IPS-NIHi7 (cell line): ENCODE results near the gene EP400.
"Not testable (repeated sequence)": the region's sequence is repeated elsewhere in the genome, so short reads cannot be mapped to it uniquely, and the experiment has no call there.

Experiments used
- DNase-seq: peaks from one replicate; pipeline ENCODE4 v3.0.0; 2012; ENCODE audit warnings: mixed read lengths; ENCODE audit errors: extremely low spot score

The EP400 gene

DNA sequence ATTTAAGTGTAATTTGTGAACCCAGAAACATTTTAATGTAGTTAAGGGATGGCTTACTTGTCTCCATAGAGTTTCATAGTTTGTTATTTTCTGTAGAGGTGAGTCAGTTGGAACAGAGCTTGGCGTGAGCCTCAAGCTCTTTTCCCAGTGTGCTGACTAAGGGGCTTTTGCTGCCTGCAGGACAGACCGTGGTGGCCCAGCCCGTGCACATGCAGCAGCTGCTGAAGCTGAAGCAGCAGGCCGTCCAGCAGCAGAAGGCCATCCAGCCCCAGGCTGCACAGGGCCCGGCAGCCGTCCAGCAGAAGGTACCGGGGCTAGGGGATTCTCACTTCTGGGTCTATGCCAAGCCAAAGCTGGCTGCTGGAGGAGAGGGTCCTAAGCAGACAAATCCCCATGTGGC is 117.4 kb downstream of the EP400 start:
- DNase-seq = no peak

DNA sequence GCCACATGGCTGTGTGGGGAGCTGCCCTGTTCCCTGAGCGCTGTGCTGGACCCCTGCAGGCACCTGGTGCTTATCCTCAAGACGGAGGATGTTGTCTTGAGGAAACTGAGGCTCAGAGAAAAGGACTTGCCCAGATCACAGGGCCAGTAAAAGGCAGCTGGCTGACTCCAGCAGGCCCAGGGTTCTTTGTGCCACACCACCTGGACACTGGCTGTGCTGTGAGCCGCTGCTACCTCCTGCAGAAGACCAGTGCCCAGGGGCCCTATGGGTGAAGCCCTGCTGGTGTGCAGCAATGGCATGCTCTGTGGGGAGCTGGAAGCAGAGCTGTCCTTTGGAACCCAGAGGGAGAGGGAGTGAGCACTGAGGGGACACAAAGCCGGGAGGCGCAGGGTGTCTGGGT is 118.5 kb downstream of the EP400 start:
- no peak for DNase-seq

DNA sequence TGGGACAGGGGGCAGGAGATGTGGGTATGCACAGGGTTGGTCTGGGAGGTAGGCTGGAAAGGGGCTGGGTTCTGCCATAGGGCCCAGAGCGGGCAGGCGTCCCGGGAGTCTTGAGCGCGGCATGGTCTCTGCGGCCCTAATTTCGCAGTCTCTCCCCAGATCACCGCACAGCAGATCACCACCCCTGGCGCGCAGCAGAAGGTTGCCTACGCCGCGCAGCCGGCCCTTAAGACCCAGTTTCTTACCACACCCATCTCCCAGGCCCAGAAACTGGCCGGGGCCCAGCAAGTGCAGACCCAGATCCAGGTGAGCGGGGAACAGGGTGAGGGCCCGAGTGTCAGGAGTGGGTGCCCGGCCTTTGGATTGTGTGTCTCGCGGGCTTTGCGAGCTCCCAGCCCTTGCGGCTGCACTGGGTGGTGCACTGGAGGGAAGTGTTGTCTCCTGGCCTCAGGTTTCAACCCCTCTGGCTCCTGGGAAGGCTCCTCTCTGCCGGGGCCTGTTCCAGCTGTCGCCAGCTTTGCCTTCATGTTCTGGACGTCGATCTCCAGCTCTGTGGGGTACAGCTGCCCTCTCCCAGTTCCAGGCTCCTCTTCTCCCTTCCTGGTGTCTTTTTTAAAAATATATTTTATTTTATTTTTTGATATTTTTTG is 119.7 kb downstream of the EP400 start:
- DNase-seq = no peak

DNA sequence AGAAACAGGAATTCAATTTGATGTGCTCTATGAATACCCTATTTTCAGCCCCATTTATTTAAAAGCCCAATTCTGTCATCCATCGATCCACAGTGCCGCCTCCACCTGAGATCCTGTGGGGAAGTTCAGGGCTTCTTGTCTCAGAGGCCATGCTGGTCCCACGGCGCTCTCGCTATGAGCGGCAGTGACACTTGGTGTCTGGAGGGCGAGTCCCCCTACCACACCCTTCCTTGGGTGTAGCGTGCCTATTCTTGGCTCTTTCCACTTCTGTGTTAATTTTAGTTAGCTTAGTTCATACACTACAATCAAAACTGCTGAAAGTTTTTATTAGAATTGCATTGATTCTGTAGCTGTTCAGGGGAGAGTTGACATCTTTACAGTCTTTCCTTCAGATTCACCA is 120.6 kb downstream of the EP400 start:
- DNase-seq = no peak

DNA sequence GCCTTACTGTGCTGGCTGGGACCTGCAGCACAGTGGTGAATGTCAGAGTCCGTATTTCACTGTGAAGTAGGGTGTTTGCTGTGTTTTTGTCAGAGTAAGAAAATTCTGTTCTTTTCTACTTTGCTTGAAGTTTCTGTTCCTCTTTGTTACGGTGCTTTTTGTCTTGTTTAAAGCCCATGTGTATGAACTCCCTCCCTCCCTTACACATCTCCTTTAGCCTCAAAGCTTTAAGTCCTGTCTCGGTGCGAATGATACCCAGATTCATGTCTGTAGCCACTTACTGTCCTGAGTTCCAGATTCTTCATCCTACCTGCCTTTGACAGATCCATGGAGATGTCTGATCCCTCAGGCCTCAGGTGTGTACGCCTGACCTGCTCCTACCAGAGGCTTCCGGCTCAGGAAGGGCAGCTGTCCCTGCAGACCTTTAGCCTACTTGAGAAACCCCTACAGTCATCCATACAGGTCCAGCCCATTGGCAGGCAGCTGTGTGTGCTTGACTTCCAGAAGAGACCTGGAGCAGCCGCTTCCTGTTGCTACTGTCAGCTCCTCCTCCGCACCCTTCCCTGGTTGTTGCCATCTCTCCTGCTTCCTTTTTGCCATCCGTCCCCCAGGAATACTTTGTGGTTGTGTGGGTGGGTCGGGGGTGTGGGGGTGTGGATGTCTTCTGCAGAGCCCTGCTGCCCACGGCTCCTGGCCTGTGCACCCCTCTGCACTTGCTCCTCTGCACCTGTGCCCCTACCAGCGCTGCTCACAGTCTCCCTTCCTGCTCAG is 121.5 kb downstream of the EP400 start:
- DNase-seq = no peak

DNA sequence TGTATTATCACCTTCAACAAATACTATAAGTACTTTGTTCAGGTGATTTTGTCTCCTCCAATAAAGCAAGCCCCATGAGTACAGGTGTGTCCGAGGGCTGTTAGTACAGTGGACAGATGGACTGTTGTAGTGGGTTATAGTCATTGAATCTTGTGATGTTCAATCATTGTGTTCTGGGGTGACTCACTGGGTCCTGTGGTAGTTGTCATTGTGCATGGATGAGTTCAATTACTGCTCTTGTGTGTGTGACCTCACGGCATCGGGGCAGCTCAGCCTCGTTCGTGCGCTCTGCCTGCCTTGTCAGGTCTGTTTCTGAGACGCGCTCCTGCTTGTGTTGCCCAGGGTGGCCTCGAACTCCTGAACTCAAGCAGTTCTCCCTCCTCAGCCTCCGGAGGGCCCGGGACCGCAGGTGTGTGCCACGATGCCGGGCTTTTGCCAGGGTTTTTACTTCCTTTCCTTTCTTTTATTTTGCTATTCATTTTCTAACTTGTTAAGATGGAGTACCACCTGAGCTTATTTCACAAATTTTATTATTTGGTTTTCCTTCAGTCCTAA is 122.2 kb downstream of the EP400 start:
- DNase-seq = no peak

DNA sequence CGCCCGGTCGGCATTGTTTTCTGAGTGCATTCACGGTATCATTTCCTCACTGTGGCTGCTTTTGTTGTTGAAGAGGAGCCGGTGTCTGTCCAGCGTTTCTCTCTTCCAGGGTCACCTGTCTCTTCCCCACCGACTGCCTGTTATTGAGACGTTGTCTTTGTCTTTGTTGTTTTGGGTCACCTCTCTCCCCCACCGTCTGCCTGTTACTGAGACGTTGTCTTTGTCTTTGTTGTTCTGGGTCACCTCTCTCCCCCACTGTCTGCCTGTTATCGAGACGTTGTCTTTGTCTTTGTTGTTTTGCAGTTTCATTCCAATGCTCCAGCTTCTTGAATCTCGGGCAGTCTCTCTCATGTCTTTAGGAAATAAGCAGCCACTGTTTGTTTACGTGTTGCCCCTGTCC is 124.5 kb downstream of the EP400 start:
- DNase-seq = no peak

DNA sequence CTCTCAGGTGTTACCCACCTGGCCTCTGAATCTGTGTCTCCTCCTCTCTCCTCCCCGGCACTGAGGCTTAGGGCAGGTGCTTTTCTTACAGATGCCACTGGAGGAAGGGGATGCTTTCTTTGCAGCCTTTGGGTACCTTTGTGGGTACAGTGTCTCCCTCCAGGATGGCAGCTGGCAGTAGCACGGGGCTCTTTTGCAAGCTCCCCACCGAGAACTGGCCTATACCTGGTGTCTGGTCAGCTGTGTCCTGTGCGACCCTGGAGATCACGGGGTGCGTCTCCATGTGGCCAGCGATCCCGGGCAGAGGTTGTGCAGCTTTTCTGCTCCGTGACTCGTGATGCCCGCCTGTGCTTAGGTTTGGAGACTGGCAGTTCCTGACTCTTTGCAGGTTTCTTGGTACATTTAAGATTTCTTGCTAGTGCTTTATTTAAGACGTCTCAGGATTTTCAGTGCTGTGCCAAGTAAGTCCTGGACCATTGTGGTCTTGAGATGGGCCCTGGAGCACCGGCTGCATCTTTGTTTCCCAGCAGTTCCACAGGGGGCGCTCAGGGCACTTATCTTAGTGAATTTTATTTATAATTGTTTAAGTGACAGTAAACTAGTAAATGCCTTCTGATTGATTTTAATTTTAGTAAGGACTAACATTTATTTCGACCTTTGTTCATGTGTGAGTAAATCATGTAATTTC is 125.4 kb downstream of the EP400 start:
- peak; percentile 49 for DNase-seq

DNA sequence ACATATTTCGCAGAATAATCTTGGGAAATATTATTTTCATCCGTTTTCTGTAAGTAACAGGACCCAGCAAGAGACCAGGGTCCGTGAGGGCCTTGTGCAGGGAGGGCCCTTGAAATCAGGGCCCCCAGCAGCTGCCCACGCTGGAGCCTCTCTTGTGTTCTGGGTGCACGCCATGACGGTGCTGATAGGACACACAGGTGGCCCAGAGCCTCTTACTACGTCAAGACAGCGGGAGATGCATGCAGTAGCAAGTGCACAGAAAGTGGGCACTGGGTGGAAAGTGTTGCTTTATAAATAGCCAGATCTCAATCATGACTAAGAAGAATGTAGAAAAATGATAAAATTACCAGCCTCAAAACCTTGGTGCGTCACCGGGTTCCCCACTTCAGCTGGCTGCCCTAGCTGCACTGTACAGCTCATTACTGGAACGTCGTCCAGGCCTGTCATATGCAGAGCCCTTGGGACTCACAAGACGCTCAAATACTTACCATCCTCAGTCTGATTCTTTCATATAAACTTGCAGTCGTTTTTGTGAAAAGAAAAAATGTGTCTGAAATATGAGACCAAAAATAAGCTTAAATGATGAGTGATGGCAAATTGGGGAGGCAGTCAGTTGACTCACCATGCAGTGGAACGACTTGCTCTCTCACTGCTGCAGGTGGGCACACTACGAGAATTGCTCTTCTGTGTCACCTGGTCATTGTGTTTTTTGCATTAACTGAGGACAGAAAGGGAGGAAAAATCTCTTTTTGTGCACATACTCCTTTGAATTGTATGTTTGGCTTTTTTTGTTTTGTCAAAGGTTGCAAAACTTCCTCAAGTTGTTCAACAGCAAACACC is 126.2 kb downstream of the EP400 start:
- DNase-seq = no peak

DNA sequence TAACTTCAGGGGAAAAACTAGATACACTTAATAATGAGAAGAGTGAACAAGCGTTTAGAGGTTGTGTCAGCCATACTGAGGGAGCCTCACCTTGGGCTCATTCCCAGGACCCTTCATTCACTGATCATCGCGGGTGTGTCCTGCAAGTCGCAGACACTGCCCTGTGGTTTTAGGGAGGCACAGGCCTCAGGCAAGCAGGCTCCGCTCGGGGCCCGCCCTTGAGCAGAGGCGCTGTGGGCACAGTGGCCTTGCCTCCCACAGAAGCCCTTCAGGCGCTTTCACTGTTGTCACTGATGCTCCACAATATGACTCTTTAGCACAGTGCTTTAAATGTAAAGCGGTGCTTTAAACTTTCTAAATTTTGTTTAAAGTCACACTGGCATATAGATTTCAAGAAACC is 127.0 kb downstream of the EP400 start:
- no peak for DNase-seq

DNA sequence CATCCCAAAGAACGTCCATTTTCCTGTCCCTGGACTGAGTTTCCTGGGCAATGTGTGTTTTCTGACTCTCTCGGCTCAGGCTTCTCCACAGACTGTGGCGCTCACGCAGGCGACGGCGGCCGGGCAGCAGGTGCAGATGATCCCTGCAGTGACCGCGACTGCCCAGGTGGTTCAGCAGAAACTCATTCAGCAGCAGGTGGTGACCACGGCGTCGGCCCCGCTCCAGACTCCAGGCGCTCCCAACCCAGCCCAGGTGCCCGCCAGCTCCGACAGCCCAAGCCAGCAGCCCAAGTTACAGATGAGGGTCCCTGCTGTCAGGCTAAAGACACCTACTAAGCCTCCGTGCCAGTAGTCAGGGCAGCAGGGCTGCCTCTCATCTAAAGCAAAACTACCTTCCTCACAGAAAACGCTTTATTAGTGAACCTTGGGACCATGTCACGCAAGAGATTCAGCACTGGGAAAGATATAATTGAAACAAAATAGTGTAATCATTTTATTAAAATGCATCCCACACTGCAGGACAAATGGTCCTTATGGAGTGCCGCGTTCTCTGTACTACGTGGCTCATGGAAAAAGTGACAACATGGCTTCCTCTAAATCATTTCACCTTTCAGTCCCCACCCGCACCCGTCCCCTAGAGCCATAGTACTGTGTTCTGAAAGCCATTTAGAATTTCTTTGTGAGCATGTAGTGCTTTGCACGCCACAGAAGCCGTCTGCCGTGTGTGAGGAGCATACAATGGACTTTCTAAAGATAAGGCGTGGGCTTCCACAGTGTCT is 127.8 kb downstream of the EP400 start:
- no peak for DNase-seq

DNA sequence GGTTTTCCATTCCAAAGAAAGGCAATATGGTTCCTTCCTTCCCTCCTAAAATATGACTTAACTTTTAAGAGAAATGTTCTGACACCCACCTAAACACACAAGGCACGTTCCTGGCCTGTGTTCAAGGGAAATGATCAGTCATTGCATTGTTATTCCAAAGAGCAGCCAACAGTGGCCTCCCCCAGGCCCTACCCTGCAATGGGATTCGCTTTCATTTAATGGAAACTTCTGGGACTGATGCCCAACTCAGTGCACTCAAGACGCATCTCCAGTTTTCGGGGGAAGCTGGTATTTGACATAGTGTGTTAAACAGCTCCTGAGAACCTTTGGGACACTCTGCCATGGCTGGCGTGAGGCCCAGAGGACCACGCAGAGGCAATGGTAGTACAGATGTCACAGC is 128.4 kb downstream of the EP400 start:
- no peak for DNase-seq

DNA sequence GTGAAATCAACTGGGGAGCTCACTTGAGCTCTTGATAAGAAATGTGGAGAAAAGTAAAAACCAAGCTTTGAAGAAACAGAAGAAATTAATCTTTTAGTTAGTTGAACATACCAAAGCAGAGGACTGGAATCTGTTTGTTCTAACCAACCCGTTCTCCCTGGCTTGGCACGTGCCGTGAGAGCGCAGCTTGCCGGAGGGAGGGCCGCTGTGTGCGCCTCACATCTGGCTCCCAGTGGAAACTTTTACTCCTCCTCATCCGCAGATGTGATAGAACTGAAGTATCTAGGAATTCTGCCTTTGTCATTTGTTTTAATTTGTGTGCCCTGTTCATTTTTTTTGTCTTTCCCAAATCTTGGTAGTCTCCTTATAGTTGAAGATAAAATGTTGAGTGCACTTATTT is 129.5 kb downstream of the EP400 start:
- DNase-seq = no peak

DNA sequence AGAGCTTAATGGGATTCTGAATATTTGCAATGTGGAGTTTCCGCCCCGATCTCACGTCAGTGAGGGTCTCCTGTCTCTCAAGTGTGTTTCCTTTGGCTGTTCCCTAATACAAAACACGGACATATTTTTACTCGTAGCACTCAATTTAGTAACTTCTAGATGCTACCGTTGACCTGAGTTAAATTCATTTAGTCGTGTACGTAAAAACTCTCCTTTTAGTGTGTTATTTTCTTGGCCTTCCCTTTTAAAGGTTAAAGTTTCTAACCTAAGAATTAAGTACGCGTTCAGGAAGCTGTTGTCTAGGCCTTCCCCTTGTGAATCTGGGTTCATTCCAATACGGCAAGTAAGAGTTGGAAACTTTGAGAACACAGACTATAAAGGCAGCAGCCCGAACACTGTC is 130.0 kb downstream of the EP400 start:
- no peak for DNase-seq

DNA sequence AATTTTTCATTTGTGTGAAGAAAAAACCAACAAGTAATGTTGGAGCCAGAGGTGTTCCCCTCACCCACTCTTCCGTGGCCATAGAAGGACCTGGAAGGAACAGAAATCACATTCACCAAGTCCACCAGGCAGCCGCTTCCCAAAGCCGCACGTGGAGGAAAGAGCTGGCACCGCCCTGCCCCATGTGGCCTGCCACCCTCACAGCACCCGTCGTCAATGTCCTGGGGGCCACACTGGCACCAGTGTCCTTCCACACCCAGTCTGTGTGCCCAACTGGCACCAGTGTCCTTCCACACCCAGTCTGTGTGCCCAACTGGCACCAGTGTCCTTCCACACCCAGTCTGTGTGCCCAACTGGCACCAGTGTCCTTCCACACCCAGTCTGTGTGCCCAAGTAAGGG is 130.8 kb downstream of the EP400 start:
- not testable (repeated sequence) for DNase-seq

DNA sequence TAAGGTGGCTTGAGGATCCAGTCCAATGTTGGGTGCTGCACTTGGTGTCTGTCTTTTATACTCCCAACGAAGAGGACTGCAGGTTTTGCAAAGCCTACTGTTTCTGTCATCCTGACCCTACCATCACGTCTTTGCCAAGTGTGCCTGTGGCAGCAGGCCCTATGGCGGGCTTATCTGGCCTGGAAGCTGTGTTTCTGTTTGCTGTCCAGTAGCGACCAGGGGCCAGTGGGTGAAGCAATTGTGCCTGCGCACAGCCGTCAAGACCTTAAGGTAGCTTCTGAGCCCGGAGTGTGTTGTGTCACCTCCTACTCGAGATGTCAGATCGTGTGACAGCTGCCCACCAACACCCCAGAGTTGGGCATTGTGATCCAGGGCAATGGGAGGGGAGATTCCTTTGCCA is 131.7 kb downstream of the EP400 start:
- DNase-seq = no peak

DNA sequence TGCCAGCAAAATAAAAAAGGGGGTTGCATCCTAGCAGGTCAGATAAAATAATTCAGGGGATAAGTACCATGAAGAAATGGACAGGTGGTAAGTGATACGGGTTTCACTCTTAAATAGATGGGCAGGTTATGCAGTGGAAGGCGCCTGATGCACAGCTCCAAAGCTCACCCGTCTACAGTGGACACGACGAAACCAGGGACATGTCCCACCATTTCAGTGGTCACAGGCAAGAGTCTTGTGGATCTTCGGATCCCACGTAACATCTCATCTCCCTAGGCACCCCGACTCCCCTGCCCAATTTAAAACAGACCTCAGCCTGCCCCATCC is 133.8 kb downstream of the EP400 start:
- no peak for DNase-seq

DNA sequence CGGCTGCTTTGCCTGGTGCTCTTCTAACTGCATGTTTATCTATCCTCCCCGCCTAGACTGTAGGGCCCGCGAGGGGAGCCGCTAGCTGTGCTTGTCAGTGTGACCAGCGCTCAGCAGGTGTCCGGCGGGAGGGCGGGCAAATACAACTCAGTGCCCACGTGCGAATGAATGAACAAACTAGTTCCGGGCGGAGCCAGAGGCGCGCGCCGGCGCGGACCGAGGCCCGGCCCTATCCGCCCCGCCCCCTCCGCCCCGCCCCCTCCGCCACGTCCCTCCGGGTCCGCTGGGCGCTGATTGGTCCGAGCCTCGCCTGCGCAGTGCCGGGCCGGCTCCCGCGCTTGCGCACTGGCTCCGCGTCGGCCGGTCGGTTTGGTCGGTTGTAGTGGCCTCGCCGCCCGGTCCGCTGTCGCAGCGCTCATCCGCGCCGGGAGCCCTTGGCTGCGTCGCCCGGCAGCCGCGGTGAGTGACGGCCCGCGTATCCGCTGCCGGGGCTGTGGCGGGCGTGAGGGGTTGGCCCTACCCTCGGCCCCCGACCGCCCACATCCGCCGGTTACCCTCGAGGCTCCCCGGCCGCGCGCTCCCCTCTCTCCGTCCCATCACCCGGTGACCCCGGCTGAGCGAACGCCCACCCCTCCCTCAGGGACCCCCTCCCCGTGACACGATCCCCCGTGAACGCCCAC is 134.3 kb downstream of the EP400 start:
- peak; percentile 100 for DNase-seq

DNA sequence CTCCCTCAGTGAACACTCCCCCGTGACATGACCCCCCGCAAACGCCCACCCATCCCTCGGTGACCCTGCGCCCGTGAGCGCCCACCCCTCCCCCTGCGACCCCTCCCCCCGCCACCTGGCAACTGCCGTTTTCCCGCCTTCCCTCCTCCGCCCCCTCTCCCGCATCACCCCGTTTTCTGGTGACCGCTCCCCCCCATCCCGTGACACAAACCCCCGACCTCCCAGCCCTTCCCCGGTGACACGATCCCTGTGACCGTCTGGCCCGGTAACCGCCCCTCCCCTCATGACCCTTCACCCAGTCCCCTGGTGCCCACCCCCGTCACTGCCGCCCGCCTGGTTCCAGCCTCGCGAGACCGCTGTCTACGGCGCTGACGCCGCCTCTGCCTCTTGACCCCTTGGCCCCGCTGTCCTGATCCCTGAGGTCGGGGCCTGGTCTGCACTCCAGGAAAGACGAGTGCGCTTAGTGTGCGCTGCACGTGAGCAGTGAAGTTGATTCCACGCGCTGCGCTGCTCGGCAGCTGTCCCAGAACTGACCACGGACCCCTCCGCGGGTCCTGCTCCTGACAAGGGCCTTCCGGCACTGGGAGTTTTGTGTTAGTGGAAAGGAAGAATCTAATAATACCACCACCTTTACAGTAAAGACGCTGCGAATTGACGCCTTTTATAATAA is 135.0 kb downstream of the EP400 start:
- peak; percentile 89 for DNase-seq

DNA sequence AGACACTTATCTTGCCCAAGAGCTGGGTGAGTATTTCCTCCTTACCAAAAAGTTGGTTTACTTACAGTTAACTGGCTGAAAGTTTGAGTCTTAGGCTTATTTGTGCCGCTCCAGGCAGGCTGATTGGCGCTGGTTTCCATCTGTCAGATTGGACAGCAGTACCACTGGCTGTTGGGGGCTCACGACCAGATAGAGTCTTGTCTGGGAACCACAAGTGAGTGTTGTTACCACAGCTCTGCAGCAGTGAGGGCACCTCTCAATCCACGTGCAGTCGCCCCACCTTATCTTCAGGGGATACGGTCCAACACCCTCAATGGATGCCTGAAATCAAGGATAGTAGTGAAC is 135.5 kb downstream of the EP400 start:
- DNase-seq = no peak
